H1 (cell line): Measurements from ENCODE around the gene PIM1.

Experiments
- CTBP2 ChIP-seq: IDR thresholded peaks from 2 replicates; pipeline ENCODE4 v1.7.0; 2011; ENCODE audit warnings: borderline replicate concordance, mild to moderate bottlenecking, moderate library complexity, mixed read lengths, low read length; ENCODE audit not compliant: insufficient read depth, insufficient read length
- EGR1 ChIP-seq: IDR thresholded peaks from 2 replicates; pipeline ENCODE4 v1.6.1; 2011; ENCODE audit warnings: low read depth, low read length, borderline replicate concordance
- EP300 ChIP-seq, 2 experiments: IDR thresholded peaks; 1 replicate in 1 of 2; 2 replicates in 1 of 2; pipeline ENCODE4 v1.6.1; 2011 to 2012; ENCODE audit warnings: low read depth in 2 of 2, low read length in 2 of 2, mild to moderate bottlenecking in 2 of 2, borderline replicate concordance in 1 of 2, inconsistent platforms in 1 of 2, moderate library complexity in 1 of 2
- EZH2 ChIP-seq: fragments of 200-600 bp; sonication (generic); IDR thresholded peaks from 2 replicates; pipeline ENCODE4 v1.7.1; 2012; ENCODE audit warnings: low read depth, mild to moderate bottlenecking, moderate library complexity, low read length, inconsistent platforms; ENCODE audit not compliant: severe bottlenecking
- JUN ChIP-seq: IDR thresholded peaks from 2 replicates; pipeline ENCODE4 v1.6.1; 2011; ENCODE audit warnings: low read depth, mild to moderate bottlenecking, improper control_type of control experiment, low read length
- POLR2A ChIP-seq, 2 experiments: IDR thresholded peaks; 1 replicate in 1 of 2; 2 replicates in 1 of 2; pipeline ENCODE4 v1.6.1; 2011; ENCODE audit warnings: low read depth in 2 of 2, low read length in 2 of 2, mild to moderate bottlenecking in 2 of 2; ENCODE audit errors: control extremely low read depth in 1 of 2
- POLR2AphosphoS5 ChIP-seq: IDR thresholded peaks from 2 replicates; pipeline ENCODE4 v1.6.1; 2011; ENCODE audit warnings: low read depth, low read length
- RFX5 ChIP-seq: IDR thresholded peaks from 2 replicates; pipeline ENCODE4 v1.6.1; 2011; ENCODE audit warnings: low read depth, low read length, improper control_type of control experiment, borderline replicate concordance
- SUZ12 ChIP-seq: fragments of 200-600 bp; sonication (generic); IDR thresholded peaks from 2 replicates; pipeline ENCODE4 v1.6.1; 2012; ENCODE audit warnings: mild to moderate bottlenecking, inconsistent platforms, low read length, moderate library complexity, mixed read lengths
- TCF12 ChIP-seq: IDR thresholded peaks from 2 replicates; pipeline ENCODE4 v1.6.1; 2011; ENCODE audit warnings: low read depth, mild to moderate bottlenecking, low read length
- TF ChIP-seq, protein P1 (sequence below), 3 experiments: IDR thresholded peaks; 1 replicate in 2 of 3; 2 replicates in 1 of 3; pipeline versions ENCODE4 v1.5.1 to v1.6.1; 2011; ENCODE audit warnings: low read length in 3 of 3, mild to moderate bottlenecking in 3 of 3, inconsistent platforms in 2 of 3, low read depth in 1 of 3, moderate library complexity in 1 of 3; ENCODE audit not compliant: insufficient read depth in 1 of 3; ENCODE audit errors: control extremely low read depth in 1 of 3
- TF ChIP-seq, protein P2 (sequence below): IDR thresholded peaks from 2 replicates; pipeline ENCODE4 v1.6.1; 2011; ENCODE audit warnings: low read depth, mild to moderate bottlenecking, low read length; ENCODE audit not compliant: insufficient read depth

DNA sequence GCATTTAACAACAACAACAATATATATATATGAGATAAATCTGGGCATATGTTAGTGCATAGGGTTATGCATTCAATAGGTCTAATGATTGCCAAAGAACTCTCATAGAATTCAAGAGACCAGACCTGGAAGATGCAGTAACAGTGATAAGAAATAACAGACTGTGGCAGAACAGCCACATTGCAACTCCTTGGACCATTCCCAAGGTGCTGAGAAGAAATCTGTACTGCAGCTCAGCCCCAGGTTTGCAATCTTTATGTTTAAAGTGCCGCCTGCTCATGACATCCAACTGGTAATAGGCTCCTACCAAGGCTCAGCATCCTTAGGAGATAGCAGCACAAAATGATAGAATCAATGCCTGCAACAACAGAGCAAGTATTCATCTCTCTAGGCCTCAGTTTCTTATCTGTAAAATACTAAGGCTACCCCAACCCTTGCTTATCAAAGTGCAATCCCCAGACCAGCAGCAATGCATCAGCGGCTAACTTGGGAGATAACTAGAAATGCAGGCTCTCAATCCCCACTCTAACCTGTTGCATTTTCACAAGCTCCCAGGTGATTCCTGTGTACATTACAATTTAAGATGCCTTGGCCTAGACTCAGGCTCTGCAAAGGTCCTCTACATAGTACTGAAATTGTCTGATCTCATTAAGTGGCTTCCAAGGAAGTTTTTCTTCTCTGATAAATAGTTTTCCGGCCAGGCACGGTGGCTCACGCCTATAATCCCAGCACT lies 30.6 kb upstream of the PIM1 start:
- TF ChIP-seq, protein P1, sequence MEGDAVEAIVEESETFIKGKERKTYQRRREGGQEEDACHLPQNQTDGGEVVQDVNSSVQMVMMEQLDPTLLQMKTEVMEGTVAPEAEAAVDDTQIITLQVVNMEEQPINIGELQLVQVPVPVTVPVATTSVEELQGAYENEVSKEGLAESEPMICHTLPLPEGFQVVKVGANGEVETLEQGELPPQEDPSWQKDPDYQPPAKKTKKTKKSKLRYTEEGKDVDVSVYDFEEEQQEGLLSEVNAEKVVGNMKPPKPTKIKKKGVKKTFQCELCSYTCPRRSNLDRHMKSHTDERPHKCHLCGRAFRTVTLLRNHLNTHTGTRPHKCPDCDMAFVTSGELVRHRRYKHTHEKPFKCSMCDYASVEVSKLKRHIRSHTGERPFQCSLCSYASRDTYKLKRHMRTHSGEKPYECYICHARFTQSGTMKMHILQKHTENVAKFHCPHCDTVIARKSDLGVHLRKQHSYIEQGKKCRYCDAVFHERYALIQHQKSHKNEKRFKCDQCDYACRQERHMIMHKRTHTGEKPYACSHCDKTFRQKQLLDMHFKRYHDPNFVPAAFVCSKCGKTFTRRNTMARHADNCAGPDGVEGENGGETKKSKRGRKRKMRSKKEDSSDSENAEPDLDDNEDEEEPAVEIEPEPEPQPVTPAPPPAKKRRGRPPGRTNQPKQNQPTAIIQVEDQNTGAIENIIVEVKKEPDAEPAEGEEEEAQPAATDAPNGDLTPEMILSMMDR (IDR thresholded peaks at IDR 0.05; ENCODE audit: control extremely low read depth in 1 of 3, insufficient read depth in 1 of 3, low read depth in 1 of 3, low read length in 3 of 3): no peak
- TF ChIP-seq POLR2AphosphoS5: no peak
- TF ChIP-seq EZH2: no peak
- no peak for TF ChIP-seq TCF12
- no peak for TF ChIP-seq POLR2A (IDR thresholded peaks at IDR 0.05; ENCODE audit: control extremely low read depth in 1 of 2, low read depth in 2 of 2, low read length in 2 of 2)
- no peak for TF ChIP-seq CTBP2
- TF ChIP-seq JUN: no peak
- TF ChIP-seq, protein P2, sequence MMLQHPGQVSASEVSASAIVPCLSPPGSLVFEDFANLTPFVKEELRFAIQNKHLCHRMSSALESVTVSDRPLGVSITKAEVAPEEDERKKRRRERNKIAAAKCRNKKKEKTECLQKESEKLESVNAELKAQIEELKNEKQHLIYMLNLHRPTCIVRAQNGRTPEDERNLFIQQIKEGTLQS: no peak
- TF ChIP-seq EP300 (IDR thresholded peaks at IDR 0.05; ENCODE audit: borderline replicate concordance in 1 of 2, low read depth in 2 of 2, low read length in 2 of 2): no peak
- no peak for TF ChIP-seq RFX5
- no peak for TF ChIP-seq EGR1
- no peak for TF ChIP-seq SUZ12
